Stimulated activated naive B cell treated with anti-CD40 and anti-IgM and Interleukin-4, amounts not matched to agents 10 μg/mL and 1 μg/mL and 100 μg/mL, for 72 hours (primary cell): ENCODE measurements around the gene COL5A1.
"Not testable (repeated sequence)": the region's sequence is repeated elsewhere in the genome, so short reads cannot be mapped to it uniquely, and the experiment has no call there.

ENCODE experiments used
- ATAC-seq, 2 donors: fragments of 150-1000 bp; cut with Tn5 transposase; replicated peaks; 2 replicates each; pipeline ENCODE4 v1.10.0; 2021; ENCODE audit warnings: moderate library complexity in 1 of 2
- DNase-seq: peaks from one replicate; pipeline ENCODE4 v3.0.0; 2021
- H3K27ac Mint-ChIP-seq: one replicate; pipeline ENCODE4 v1.8.0; 2022; ENCODE audit warnings: mild to moderate bottlenecking, mixed read lengths
- H3K27me3 Mint-ChIP-seq, 2 donors: one replicate each; pipeline ENCODE4 v1.8.0; 2022; ENCODE audit warnings: mixed read lengths in 2 of 2
- H3K36me3 Mint-ChIP-seq, 2 donors: one replicate each; pipeline ENCODE4 v1.8.0; 2022; ENCODE audit warnings: mixed read lengths in 2 of 2, mild to moderate bottlenecking in 1 of 2
- H3K4me1 Mint-ChIP-seq, 2 donors: one replicate each; pipeline ENCODE4 v1.8.0; 2022; ENCODE audit warnings: mixed read lengths in 2 of 2, mild to moderate bottlenecking in 1 of 2
- H3K4me3 Mint-ChIP-seq, 2 donors: one replicate each; pipeline ENCODE4 v1.8.0; 2022; ENCODE audit warnings: mild to moderate bottlenecking in 2 of 2, mixed read lengths in 2 of 2, moderate library complexity in 1 of 2
- H3K9me3 Mint-ChIP-seq, 2 donors: one replicate each; pipeline ENCODE4 v1.8.0; 2022; ENCODE audit warnings: mixed read lengths in 2 of 2, mild to moderate bottlenecking in 1 of 2

The COL5A1 gene

GRCh38 chr9:134660407-134660806 lies 18.8 kb downstream of the COL5A1 start:
- no peak overlapping the region for H3K4me3 Mint-ChIP-seq
- no peak overlapping the region for H3K27ac Mint-ChIP-seq
- H3K4me1 Mint-ChIP-seq = no peaks in the 10 kb centered on the region
- DNase-seq (no peak), ATAC-seq (no peak)
- peaks cover 0 to 4% of the 10 kb centered on the region in 2 donors for H3K27me3 Mint-ChIP-seq
- H3K36me3 Mint-ChIP-seq = peaks cover 0 to 4% of the 10 kb centered on the region in 2 donors
- H3K9me3 Mint-ChIP-seq = peaks cover 10 to 13% of the 10 kb centered on the region in 2 donors

- H3K9me3 Mint-ChIP-seq = peaks cover 10 to 13% of the 10 kb centered on the region in 2 donors
- no peak overlapping the region for H3K27ac Mint-ChIP-seq
- no peak for ATAC-seq
- peaks cover 0 to 4% of the 10 kb centered on the region in 2 donors for H3K27me3 Mint-ChIP-seq
- no peak overlapping the region for H3K4me3 Mint-ChIP-seq
- H3K4me1 Mint-ChIP-seq = no peaks in the 10 kb centered on the region
- DNase-seq = no peak
- peaks cover 0 to 4% of the 10 kb centered on the region in 2 donors for H3K36me3 Mint-ChIP-seq
Measured at GRCh38 chr9:134661299-134661698, 19.7 kb downstream of the COL5A1 start.

GRCh38 chr9:134661791-134662142 lies 20.2 kb downstream of the COL5A1 start:
- DNase-seq (no peak), ATAC-seq (no peak)
- Mint-ChIP-seq H3K27me3 (peaks cover 0 to 4% of the 10 kb centered on the region in 2 donors), H3K4me3 (no peak overlapping the region), H3K27ac (no peak overlapping the region), H3K4me1 (no peaks in the 10 kb centered on the region), H3K36me3 (peaks cover 0 to 4% of the 10 kb centered on the region in 2 donors), H3K9me3 (peaks cover 10 to 13% of the 10 kb centered on the region in 2 donors)

- Mint-ChIP-seq H3K4me3 (no peak overlapping the region), H3K27ac (no peak overlapping the region), H3K9me3 (peaks cover 10 to 13% of the 10 kb centered on the region in 2 donors), H3K36me3 (peaks cover 0 to 4% of the 10 kb centered on the region in 2 donors), H3K27me3 (peaks cover 0 to 4% of the 10 kb centered on the region in 2 donors), H3K4me1 (no peaks in the 10 kb centered on the region)
- ATAC-seq (no peak), DNase-seq (no peak)
Measured at GRCh38 chr9:134662143-134662876, 20.7 kb downstream of the COL5A1 start.

- Mint-ChIP-seq H3K27me3 (peaks cover 0 to 4% of the 10 kb centered on the region in 2 donors), H3K4me1 (no peaks in the 10 kb centered on the region), H3K9me3 (peaks cover 10 to 13% of the 10 kb centered on the region in 2 donors), H3K36me3 (peaks cover 0 to 4% of the 10 kb centered on the region in 2 donors), H3K27ac (no peak overlapping the region), H3K4me3 (no peak overlapping the region)
- no peak for ATAC-seq
- no peak for DNase-seq
Measured at GRCh38 chr9:134663084-134663483, 21.5 kb downstream of the COL5A1 start.

- H3K27ac Mint-ChIP-seq = no peak overlapping the region
- no peak for DNase-seq
- H3K36me3 Mint-ChIP-seq = peaks cover 0 to 4% of the 10 kb centered on the region in 2 donors
- H3K4me1 Mint-ChIP-seq = no peaks in the 10 kb centered on the region
- peaks cover 0 to 9% of the 10 kb centered on the region in 2 donors for H3K27me3 Mint-ChIP-seq
- no peak overlapping the region for H3K4me3 Mint-ChIP-seq
- no peak for ATAC-seq
- peaks cover 10 to 13% of the 10 kb centered on the region in 2 donors for H3K9me3 Mint-ChIP-seq
Measured at GRCh38 chr9:134663753-134664415, 22.3 kb downstream of the COL5A1 start.

- peaks cover 0 to 4% of the 10 kb centered on the region in 2 donors for H3K36me3 Mint-ChIP-seq
- no peak overlapping the region for H3K27ac Mint-ChIP-seq
- DNase-seq (no peak), ATAC-seq (no peak)
- no peak overlapping the region for H3K4me3 Mint-ChIP-seq
- peaks cover 12 to 13% of the 10 kb centered on the region in 2 donors for H3K9me3 Mint-ChIP-seq
- H3K27me3 Mint-ChIP-seq = peaks cover 4 to 14% of the 10 kb centered on the region in 2 donors
- no peaks in the 10 kb centered on the region for H3K4me1 Mint-ChIP-seq
Measured at GRCh38 chr9:134664446-134664845, 22.8 kb downstream of the COL5A1 start.

- H3K27me3 Mint-ChIP-seq = peaks cover 5 to 14% of the 10 kb centered on the region in 2 donors
- H3K4me1 Mint-ChIP-seq = no peaks in the 10 kb centered on the region
- no peak overlapping the region for H3K4me3 Mint-ChIP-seq
- H3K36me3 Mint-ChIP-seq = peaks cover 0 to 4% of the 10 kb centered on the region in 2 donors
- H3K27ac Mint-ChIP-seq = no peak overlapping the region
- no peak for ATAC-seq
- no peak for DNase-seq
- peaks cover 5 to 8% of the 10 kb centered on the region in 2 donors for H3K9me3 Mint-ChIP-seq
Measured at GRCh38 chr9:134666208-134666607, 24.6 kb downstream of the COL5A1 start.

- DNase-seq (no peak), ATAC-seq (peak; percentile 42 to 53)
- Mint-ChIP-seq H3K27me3 (peaks cover 5 to 14% of the 10 kb centered on the region in 2 donors), H3K4me1 (no peaks in the 10 kb centered on the region), H3K9me3 (peaks cover 2 to 4% of the 10 kb centered on the region in 2 donors), H3K36me3 (peaks cover 0 to 4% of the 10 kb centered on the region in 2 donors), H3K27ac (no peak overlapping the region), H3K4me3 (no peak overlapping the region)
Measured at GRCh38 chr9:134666831-134667230, 25.2 kb downstream of the COL5A1 start.

GRCh38 chr9:134668977-134669376 lies 27.4 kb downstream of the COL5A1 start:
- not testable (repeated sequence) for H3K4me1 Mint-ChIP-seq, H3K36me3 Mint-ChIP-seq, H3K9me3 Mint-ChIP-seq, H3K4me3 Mint-ChIP-seq, DNase-seq, H3K27ac Mint-ChIP-seq, ATAC-seq
- H3K27me3 Mint-ChIP-seq = peaks cover 5 to 10% of the 10 kb centered on the region in 2 donors

- ATAC-seq = no peak
- Mint-ChIP-seq H3K36me3 (peaks cover 0 to 2% of the 10 kb centered on the region in 2 donors), H3K4me3 (no peak overlapping the region), H3K9me3 (peaks cover 0 to 2% of the 10 kb centered on the region in 2 donors), H3K4me1 (no peaks in the 10 kb centered on the region), H3K27me3 (peaks cover 5 to 13% of the 10 kb centered on the region in 2 donors), H3K27ac (no peak overlapping the region)
- DNase-seq = no peak
Measured at GRCh38 chr9:134669399-134669955, 27.9 kb downstream of the COL5A1 start.

- H3K4me3 Mint-ChIP-seq = no peak overlapping the region
- no peak for DNase-seq
- H3K36me3 Mint-ChIP-seq = peaks cover 0 to 2% of the 10 kb centered on the region in 2 donors
- peaks cover 5 to 13% of the 10 kb centered on the region in 2 donors for H3K27me3 Mint-ChIP-seq
- no peaks in the 10 kb centered on the region for H3K4me1 Mint-ChIP-seq
- H3K27ac Mint-ChIP-seq = no peak overlapping the region
- no peak for ATAC-seq
- H3K9me3 Mint-ChIP-seq = peaks cover 0 to 2% of the 10 kb centered on the region in 2 donors
Measured at GRCh38 chr9:134670042-134670525, 28.5 kb downstream of the COL5A1 start.

GRCh38 chr9:134670851-134671281 lies 29.3 kb downstream of the COL5A1 start:
- Mint-ChIP-seq H3K27ac (no peak overlapping the region), H3K4me1 (no peaks in the 10 kb centered on the region), H3K27me3 (peaks cover 5 to 13% of the 10 kb centered on the region in 2 donors), H3K9me3 (peaks cover 0 to 4% of the 10 kb centered on the region in 2 donors), H3K4me3 (no peak overlapping the region), H3K36me3 (peaks cover 0 to 2% of the 10 kb centered on the region in 2 donors)
- DNase-seq (no peak), ATAC-seq (no peak)

GRCh38 chr9:134671341-134672113 lies 29.9 kb downstream of the COL5A1 start:
- Mint-ChIP-seq H3K4me3 (no peak overlapping the region), H3K27ac (no peak overlapping the region), H3K36me3 (peaks cover 0 to 2% of the 10 kb centered on the region in 2 donors), H3K9me3 (peaks cover 2 to 4% of the 10 kb centered on the region in 2 donors), H3K4me1 (no peaks in the 10 kb centered on the region), H3K27me3 (peaks cover 5 to 13% of the 10 kb centered on the region in 2 donors)
- DNase-seq (no peak), ATAC-seq (no peak)
